Left renal cortex interstitium (tissue), 4 donors: ENCODE data around the gene MELTF. TPM values are rescaled to one million over a fixed set of nuclear protein-coding genes. Genes with fewer than 3 reads are reported as not detected.

Source experiments
- DNase-seq, 4 donors: peaks; one replicate each; pipeline ENCODE4 v3.0.0-alpha.2; 2013; ENCODE audit warnings: low read depth in 4 of 4, low spot score in 2 of 4, missing footprints in 1 of 4
- polyA plus RNA-seq, 4 donors: library from polyadenylated mRNA; unstranded; fragments of 120-200 nt; gene quantifications; one replicate each; pipeline ENCODE4 v1.2.1, GENCODE V29; 2013; ENCODE audit not compliant: insufficient read length in 4 of 4

Gene MELTF
- polyA plus RNA-seq, 4 donors, result 2.1 to 3.7 (median 3.0) TPM

DNA sequence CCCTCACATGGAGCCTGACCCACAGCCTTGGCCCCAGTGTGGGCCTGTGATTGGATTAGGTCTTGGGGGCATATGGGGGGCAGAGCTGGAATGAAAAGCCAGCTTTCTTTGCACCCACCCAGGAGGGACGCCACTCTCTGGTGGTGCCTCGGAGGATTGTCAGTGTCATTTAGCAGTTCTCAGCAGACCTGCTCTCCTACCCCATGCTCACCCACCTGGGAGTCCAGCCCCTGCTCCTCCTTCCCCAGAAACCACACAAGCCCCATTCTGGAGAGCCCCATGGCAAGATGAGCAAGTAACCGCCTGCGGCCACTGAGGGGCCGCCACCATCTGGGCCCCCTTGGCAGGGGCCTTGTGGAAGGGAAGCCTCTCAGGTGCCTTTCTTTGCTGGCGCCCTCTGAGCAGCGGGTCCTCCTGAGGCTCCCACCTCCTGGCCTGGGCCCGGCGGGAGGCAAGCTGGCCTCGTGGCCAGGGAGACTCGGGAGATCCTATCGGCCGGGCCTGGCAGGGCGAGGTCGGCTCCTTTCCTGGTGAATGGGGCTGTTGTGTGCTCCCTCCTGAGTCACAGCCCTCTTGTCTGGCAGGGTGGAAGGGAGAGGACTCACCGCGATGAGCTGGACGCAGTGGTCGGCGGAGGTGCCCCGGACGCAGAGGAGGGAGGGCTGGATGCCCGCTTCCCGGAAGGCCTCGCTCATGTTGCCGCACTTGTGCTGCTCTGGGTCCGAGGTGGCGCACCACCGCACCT, 2.3 kb downstream of the MELTF start:
- no peak for DNase-seq

DNA sequence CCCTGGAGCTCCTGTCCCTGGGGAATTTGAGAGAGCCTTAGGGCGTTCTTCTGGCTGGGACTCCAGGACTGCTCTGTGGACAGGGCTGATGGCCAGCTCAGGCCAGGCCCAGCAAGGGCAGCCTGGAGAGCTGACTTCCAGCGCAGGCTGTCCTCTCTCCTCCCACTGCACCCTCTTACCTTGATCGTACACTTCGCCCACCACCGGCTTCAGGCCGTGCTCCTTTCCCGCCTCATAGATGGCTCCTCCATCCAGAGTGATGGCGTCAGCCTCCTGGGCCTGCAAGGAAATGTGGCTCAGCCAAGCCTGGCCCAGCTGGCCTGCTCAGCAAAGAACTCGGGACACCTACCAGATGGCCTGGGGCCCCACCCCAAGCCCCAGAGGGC, 3.1 kb downstream of the MELTF start:
- no peak for DNase-seq

DNA sequence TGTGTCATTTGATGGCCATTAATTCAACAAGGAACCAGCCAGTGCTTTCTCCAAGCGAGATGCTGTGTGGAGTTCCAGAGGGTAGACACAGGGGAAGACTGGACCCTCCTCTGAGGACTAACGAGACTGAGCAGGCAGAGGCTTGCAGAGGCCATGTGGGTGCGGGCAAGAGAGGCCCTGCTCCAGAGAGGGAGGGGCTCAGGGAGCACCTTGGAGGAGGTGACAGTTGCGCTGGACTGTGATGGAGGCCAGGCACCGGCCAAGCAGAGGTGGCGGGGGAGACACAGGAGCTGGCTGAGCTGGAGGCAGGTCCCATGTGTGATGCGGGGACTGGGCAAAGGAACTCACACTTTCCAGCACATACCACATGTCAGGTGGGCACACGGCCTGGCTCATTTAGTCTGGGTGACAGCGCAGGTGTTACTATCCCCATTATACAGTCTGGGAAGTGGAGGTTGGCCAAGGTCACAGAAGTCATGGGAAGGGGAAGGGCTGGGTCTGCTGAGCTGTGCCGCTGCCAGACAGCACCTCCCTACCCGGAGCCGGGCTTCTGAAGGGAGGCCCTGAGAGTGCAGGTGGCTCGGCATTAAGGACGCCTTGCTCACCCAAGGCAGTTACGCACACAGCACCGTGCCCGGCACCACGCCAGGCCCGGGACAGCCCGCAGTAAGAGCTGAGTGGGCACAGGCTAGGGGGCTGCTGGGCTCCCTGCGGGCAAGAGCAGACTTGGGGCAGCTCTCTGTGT, 3.7 kb downstream of the MELTF start:
- no peak for DNase-seq

DNA sequence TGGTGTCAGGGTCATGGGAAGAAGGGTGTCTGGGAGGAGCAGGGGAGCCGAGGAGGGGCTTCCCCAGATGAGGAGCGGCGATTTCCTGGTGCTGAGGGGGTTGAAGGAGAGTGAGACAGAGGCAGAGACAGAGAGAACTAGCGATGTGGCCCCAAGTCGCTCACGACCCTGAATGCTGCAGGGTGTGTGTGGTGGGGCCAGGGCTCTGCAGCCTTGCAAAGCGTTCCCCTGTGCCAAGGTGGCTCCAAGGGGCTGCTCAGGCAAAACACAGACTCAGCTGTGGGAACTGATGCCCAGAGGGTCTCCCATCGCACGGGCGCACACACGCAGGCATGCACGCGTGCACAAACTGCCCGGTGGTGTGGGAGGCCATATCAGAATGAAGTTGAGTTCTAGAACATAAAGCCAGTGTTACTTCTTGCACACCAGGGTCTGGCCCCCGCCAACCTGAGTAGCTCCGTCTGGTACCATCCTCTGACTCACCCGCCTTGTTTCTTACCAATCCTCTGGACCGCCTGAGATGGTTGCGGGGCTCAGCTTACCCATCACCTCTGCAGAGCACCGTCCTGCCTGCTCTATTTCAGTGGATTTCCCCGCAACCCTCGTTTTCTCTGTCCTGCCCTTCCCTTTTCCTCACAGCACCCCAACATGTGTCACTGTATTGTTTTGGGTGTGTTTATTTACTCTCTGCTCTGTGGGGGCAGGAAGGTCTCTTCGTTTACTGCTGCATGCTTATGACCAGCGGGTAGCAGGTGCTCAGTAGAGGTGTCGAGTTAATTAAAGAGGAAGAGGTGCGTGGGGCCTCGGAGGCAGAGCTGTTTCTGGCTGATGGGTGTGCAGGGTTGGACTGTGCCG, 4.5 kb downstream of the MELTF start:
- no peak for DNase-seq

DNA sequence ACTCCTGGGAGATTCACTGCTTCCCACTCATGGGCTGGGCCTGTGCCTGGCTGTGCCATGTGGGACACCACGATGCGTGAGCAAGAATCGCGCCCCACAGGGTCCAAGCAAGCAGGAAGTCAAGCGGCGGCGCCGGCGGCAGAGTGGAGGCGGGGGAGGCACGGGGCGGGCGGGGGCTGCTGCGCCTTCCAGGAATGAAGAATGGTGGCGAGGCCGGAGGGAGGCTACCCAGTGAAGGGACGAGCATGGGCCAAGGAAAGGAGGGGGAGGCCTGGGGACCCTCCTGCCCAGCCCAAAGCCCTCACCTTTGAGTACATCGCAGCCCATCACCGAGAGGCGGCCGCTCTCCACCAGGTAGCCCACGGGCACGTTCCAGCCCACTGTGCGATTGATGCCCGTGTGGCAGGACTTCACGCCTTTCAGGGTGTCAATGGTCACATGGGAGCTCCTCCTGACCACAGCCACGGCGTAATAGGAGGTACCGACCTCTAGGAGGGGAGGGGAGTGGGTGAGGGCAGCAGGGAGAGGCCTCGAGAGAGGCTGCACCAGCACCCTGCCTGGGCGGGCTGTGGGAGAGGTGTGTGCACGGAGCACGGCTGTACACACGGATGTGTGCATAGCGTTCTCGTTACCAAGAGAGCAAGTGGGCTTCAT, 5.5 kb downstream of the MELTF start:
- no peak for DNase-seq

DNA sequence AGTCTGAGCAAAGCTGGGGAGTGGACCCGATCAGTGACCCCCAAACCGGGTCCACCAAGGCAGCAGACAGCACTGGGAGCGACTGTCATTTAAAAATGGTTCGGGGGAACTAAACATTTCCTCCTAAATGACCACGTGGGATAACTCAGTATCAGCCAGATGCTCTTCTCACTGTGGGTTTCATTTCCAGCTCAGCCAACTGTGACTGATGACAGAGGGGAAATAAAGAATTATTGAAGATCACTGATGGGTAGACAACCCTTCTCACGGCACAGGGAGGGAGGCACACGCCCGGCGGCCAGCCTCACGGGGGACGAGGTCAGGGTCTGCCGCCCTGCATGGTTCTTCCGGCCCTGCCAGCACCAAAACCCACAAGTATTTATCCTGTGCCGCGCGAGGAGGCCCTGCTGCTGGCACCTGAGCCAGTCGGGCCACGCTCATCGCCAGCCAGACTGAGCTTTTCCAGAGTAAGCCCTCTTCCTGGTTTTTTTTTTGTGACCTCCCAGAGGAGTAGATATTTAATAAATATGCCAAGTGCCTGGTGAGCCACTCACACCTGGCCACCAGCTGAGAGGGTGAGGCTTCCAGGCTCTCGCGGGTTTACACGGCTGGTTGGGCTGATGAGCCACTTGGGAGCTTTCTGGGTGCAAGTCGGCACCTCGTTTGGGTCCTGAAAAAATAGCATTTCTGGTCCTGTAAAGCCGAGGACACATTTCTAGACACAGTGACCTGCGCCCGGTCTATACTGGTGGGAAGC, 6.2 kb downstream of the MELTF start:
- no peak for DNase-seq

DNA sequence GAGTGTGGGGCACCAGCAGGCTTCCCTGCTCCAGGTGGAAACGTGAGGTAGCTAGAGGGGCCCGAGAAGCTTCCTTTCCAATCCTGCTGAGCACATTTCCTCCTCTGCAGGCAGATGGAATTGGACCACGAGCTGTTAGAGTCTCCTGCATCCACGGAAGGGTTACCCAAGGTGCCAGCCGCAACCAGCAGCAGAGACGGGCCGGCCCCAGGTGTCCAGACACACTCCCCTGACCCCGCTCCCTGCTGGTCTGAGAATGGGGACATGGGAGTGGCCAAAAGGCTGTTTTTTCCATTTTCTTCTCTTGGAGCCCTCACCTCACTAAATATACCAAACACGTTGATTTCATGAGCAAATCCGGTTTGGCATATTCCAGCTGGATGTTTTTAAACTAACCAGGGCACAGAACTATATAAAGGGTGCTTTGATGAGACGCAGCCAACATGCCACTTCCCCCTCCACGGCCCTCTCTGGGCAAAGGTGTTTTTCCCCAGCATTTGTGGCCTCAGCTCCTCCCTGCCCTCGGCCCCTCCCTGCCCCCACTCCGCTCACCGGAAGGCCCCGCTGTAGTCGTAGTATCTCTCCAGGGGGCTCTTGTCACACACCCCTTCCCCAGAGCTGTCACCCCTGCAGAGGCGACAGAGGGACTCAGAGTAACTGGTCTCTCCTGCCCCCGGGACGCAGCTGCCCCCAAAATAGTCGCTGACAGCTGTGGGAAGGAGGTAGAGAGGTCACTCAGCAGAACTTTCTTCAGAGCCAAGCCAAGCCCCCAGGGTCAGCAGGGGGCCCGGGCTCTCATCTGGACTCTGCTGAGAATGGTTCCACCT, 7.0 kb downstream of the MELTF start:
- no peak for DNase-seq

DNA sequence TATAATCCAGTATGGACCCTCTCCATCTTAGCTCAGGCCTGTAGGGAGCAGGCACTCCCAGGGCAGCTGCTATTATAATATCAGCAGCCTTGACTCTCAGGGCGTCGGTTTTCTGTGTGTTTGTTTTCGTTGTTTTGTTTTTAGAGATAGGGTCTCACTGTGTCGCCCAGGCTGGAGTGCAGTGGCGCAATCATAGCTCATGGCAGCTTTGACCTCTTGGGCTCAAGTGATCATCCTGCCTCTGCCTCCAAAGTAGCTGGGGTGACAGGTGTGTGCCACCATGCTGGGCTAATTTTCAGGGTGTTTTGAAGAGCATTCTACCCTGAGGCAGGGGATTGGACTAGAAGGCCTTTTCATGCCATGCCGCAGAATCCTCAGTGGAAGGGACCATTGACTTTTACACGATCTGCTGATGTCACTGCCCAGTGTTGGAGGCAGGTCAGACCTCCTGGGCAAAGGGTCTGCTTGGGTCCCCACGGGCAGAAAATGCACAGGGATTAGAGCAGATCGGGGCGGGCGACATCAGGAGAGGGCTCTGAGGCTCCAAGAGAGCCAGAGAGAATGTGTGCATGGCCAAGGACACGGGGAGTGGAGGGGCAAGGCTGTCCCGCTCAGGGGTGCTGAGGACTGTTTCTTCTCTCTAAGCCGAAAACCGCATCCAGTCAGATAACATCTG, 7.8 kb downstream of the MELTF start:
- DNase-seq, result no peak

DNA sequence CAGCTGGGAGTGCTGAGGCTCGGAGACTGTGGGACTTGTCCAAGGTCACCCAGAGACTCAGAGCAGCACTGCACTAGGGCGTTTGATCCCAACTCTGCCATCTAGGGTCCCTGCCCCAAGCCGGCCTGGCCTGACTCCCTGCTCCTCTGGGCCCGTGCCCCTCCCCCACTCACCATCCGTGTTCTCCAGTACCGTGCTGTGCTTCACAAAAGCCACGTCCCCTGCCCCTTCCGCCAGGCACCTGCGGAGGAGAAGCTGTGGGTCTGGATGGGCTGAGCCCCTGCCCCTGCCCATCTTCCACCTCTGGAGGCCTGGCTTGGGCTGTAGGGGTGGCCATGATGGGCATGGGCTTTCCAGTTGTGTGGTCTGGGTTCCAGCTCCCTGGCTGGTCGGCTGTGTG, 8.4 kb downstream of the MELTF start:
- no peak for DNase-seq

DNA sequence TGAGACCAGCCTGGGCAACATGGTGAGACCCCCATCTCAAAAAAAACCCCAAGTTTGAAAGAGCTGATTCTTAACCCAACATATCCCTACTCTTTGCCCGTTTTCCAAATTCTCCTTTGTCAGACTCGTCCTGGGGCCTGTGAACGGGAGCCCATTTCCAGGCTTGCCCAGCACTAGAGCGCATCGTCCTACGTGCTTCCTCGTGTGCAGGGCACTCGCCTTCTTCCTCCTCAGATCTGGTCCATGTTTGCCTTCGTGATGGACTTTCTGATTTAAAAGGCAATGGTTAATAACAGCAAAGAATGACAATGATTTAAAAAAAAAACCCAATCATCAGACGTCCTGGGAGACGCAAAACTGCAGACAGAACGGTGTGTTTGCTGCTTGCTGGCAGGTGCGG, 10.1 kb downstream of the MELTF start:
- no peak for DNase-seq

DNA sequence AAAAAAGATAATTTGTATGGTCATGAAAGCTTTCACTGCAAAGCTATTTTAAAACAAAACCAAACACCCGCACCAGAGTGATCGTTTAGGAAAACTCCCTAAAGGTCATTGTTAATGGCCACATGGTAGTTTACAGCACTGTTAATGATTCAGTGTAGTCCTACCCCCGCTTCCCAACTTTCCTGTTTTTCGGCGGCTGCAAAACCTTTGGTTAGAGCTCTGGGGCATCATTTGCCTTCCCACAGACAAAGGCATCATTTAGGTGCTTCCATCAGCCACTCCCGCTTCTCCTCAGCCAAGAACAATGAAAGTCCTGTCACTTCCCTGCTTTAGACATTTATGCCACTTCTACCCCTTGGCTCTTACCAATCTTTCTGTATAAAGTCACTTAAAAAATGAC, 10.6 kb downstream of the MELTF start:
- no peak for DNase-seq

DNA sequence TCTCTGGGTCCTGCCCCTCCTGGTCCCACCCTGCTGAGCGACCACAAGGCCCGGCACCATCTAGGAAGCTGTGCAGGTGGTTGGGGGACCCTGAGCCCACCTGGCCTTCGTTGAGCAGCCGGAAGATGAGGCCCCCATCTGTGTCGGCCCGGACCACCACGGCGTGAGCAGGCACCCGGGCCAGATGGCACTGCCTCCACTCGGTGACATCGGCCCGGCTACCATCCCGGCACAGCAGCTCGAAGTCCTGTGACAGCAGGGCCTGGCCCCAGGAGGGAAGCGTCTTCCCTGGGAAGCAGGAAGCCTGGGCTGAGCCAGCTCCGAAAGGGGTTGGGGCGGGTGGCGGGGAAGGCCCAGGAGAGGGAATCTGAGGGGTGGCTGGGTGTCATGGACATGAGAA, 12.6 kb downstream of the MELTF start:
- no peak for DNase-seq

DNA sequence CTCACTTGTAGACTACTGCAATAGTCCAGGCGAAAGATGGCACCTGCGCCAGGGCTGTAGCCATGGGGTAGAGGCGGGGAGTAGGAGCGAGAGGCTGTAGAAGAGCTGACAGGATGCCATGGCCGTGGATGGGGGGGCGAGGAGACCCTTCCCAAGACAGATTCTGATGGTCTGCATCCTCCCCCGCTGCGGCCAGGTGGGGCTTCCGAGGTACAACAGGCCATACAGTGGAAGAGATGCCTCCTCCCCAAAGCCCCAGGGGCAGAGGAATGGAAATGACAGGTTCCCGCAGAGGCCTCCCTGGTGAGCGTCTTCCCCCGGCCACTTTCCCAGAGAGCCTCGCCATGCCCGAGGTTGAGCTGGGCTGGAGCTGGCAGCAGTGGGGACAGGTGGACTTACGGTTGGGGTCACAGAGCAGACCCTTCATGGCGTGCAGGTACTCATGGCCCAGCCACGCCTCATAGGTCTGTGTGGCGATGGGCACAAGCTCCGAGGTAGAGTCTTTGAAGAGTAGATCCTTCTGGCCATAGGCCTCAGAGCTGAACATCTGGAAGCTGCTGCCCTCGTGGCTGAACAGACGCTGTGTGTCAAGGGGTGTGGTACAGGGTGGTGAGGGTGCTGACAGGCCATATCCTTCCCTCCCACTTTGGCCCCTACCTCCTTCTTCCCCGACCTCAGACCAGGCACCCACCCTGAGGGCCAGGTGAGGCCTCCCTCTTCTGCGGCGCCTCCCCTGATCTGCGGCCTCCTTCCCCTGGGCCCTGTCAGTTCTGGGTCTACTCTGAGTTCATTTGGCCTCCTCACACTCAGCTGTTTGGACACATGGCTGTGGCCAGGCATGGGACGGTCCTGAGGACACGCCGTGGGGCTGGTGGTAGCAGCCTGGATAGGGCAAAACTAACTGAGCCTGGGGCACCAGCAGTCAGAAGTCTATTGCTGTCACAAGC, 13.6 kb downstream of the MELTF start:
- DNase-seq, result no peak

DNA sequence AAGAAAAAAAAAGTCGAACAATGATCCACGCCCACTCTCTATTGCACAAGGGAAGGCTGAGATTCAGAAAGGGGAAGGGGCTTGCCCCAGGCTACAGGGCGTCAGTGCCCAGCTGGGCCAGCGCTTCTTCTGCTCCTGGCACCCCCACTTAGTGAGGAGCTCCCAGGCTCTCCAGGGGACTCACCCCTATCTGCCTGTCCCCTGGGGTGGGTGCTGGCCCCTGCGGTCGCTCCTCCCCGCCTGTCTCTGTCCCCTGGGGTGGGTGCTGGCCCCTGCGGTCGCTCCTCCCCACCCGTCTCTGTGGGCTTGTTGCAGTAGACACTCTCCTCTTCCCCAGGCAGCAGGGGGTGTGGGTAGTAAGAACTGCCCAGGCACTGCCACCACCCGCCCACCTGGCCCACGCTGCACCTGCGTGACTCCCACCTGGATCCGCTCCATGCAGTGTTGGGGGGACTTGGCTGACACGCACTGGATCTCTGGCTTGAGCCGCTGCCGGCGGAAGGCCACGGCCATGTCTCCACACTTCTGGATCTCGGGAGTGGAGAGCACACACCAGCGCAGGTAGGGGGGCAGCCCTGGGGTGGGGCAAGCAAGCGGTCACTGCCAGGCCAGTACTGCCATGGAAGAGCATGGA, 14.6 kb downstream of the MELTF start:
- no peak for DNase-seq

DNA sequence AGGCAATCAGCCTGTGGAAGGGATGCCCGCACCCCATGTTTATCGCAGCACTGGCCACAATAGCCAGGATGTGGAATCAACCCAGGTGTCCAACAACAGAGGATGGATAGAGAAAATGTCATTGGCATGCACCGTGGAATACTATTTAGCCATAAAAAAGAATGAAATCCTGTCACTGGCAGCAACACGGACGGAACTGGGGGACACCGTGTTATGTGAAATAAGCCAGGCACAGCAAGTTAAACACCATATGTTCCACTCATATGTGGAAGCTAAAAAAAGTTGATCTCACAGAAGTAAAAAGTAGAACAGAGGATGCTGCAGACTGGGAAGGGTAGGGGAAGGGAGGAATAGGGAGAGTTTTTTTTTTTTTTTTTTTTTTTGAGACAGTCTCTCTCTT, 15.6 kb downstream of the MELTF start:
- no peak for DNase-seq

DNA sequence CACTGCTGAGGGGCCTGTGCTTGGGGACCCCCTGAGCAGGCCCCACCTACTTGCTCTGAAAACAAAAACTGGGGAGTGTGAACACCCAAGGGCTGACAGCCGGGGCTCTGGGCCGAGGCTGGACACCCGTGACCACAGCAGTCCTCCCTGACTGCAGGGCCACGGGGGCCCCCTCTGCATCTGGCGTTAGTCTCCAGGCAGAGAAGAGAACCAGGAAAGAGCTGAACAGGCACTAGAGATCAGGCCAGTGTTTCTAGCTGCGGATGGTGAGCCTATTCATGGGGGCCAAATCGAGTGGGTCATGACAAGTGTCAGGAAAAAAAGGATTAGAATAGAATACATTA, 17.1 kb downstream of the MELTF start:
- DNase-seq, result no peak

DNA sequence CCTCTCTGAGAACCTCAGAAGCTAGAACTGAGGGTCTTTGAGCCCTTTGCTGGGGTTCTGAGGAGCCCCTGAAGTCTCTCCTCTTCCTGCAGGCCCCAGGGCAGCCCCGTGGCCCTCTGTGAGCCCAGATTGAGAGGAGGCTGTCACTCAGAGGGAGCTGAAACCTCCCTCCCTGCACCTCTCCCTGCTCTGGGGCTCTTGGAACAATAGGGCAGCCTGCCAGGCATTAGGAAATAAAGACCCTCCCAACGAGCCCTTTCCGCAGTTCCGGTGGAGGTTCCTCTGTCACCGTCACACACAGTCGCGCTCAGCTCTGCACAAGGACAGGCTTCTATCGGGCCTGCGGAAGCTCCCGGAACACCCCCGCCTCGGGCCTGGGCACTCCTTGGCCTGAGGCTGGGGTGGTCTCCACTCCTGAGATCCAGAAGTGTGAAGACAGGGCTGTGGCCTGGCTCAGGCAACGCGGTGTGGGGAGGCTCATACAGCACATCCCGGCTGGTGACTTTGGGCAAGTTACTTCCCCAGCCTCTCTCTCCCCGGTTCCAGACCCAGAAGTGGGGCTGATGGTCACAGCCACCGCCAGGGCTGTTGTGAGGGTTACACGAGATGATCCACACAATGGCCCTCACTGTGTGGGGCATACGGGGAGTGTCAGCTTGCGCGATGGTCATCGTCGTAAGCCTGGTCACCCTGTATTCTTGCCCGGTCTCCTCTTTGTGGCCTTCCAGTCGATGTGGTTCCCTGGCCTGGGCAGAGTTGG, 17.7 kb downstream of the MELTF start:
- DNase-seq, result no peak
